ENCODE measurements around the gene PPP3R2. TPM values are rescaled to one million over a fixed set of nuclear protein-coding genes. Genes with fewer than 3 reads are reported as not detected.
"Not testable (repeated sequence)": the region's sequence is repeated elsewhere in the genome, so short reads cannot be mapped to it uniquely, and the experiment has no call there.

The PPP3R2 gene
- total RNA-seq, 1 experiment from 2014 or later, result not detected

GRCh38 chr9:101605547-101605946, 10.8 kb upstream of the PPP3R2 start:
- no peak overlapping the region for H3K27ac ChIP-seq
- no peaks in the 10 kb centered on the region for H3K9me3 ChIP-seq (replicated peaks)
- H3K4me1 ChIP-seq (replicated peaks), result no peaks in the 10 kb centered on the region
- H3K27me3 ChIP-seq (replicated peaks), result peaks cover 16% of the 10 kb centered on the region
- no peak for DNase-seq (ENCODE audit: low read depth in 1 of 2, low spot score in 2 of 2)
- H3K36me3 ChIP-seq, result no peaks in the 10 kb centered on the region
- H3K4me3 ChIP-seq, result no peak overlapping the region

GRCh38 chr9:101604296-101604695, 9.5 kb upstream of the PPP3R2 start:
- no peak overlapping the region for H3K4me3 ChIP-seq
- H3K27ac ChIP-seq, result no peak overlapping the region
- no peaks in the 10 kb centered on the region for H3K4me1 ChIP-seq (replicated peaks)
- H3K27me3 ChIP-seq (replicated peaks), result peaks cover 16% of the 10 kb centered on the region
- H3K9me3 ChIP-seq (replicated peaks), result no peaks in the 10 kb centered on the region
- H3K36me3 ChIP-seq, result no peaks in the 10 kb centered on the region
- no peak for DNase-seq (ENCODE audit: low read depth in 1 of 2, low spot score in 2 of 2)

GRCh38 chr9:101601904-101602765, 7.4 kb upstream of the PPP3R2 start:
- H3K27ac ChIP-seq, result no peak overlapping the region
- DNase-seq (ENCODE audit: low read depth in 1 of 2, low spot score in 2 of 2), result peak in 1 of 2 experiments; percentile 14
- peaks cover 16% of the 10 kb centered on the region for H3K27me3 ChIP-seq (replicated peaks)
- no peaks in the 10 kb centered on the region for H3K36me3 ChIP-seq
- H3K4me3 ChIP-seq, result no peak overlapping the region
- no peaks in the 10 kb centered on the region for H3K4me1 ChIP-seq (replicated peaks)
- no peaks in the 10 kb centered on the region for H3K9me3 ChIP-seq (replicated peaks)

- Histone ChIP-seq H3K4me1 (replicated peaks) (peaks cover 4% of the 10 kb centered on the region; the same call in 1 of the 2 replicates), H3K27ac (no peak overlapping the region), H3K27me3 (replicated peaks) (no peaks in the 10 kb centered on the region), H3K36me3 (no peaks in the 10 kb centered on the region), H3K9me3 (replicated peaks) (no peaks in the 10 kb centered on the region), H3K4me3 (no peak overlapping the region)
- no peak for DNase-seq (ENCODE audit: low read depth in 1 of 2, low spot score in 2 of 2)
These were observed 1.4 kb downstream of the PPP3R2 start for GRCh38 chr9:101593345-101593744.

GRCh38 chr9:101592788-101593187, 2.0 kb downstream of the PPP3R2 start:
- no peak for DNase-seq (ENCODE audit: low read depth in 1 of 2, low spot score in 2 of 2)

GRCh38 chr9:101591787-101592446, 2.9 kb downstream of the PPP3R2 start:
- no peaks in the 10 kb centered on the region for H3K9me3 ChIP-seq (replicated peaks)
- DNase-seq (ENCODE audit: low read depth in 1 of 2, low spot score in 2 of 2), result no peak
- no peaks in the 10 kb centered on the region for H3K36me3 ChIP-seq
- H3K4me3 ChIP-seq, result no peak overlapping the region
- no peaks in the 10 kb centered on the region for H3K27me3 ChIP-seq (replicated peaks)
- H3K4me1 ChIP-seq (replicated peaks), result peaks cover 4% of the 10 kb centered on the region; the same call in 1 of the 2 replicates
- H3K27ac ChIP-seq, result no peak overlapping the region

More at GRCh38 chr9:101592788-101593187, 2.0 kb downstream of the PPP3R2 start:
- Histone ChIP-seq H3K36me3 (no peaks in the 10 kb centered on the region), H3K4me1 (replicated peaks) (peaks cover 4% of the 10 kb centered on the region; the same call in 1 of the 2 replicates), H3K27ac (no peak overlapping the region), H3K4me3 (no peak overlapping the region), H3K9me3 (replicated peaks) (no peaks in the 10 kb centered on the region), H3K27me3 (replicated peaks) (no peaks in the 10 kb centered on the region)

GRCh38 chr9:101590901-101591300, 3.9 kb downstream of the PPP3R2 start:
- Histone ChIP-seq H3K9me3 (replicated peaks) (no peaks in the 10 kb centered on the region), H3K4me1 (replicated peaks) (peaks cover 4% of the 10 kb centered on the region; the same call in 1 of the 2 replicates), H3K36me3 (no peaks in the 10 kb centered on the region), H3K27ac (no peak overlapping the region), H3K4me3 (no peak overlapping the region), H3K27me3 (replicated peaks) (no peaks in the 10 kb centered on the region)
- DNase-seq (ENCODE audit: low read depth in 1 of 2, low spot score in 2 of 2), result no peak

- not testable (repeated sequence) for H3K4me3 ChIP-seq; H3K36me3 ChIP-seq; H3K27me3 ChIP-seq (replicated peaks); H3K9me3 ChIP-seq (replicated peaks); H3K4me1 ChIP-seq (replicated peaks)
- DNase-seq (ENCODE audit: low read depth in 1 of 2, low spot score in 2 of 2), result peak in 1 of 2 experiments; percentile 31
- H3K27ac ChIP-seq, result peak overlapping the region; percentile 52; the same call in 1 of the 2 replicates
These were observed 4.7 kb downstream of the PPP3R2 start for GRCh38 chr9:101590074-101590473.

GRCh38 chr9:101587332-101588043, 7.3 kb downstream of the PPP3R2 start:
- Histone ChIP-seq H3K4me1 (replicated peaks) (peaks cover 12% of the 10 kb centered on the region), H3K27me3 (replicated peaks) (no peaks in the 10 kb centered on the region), H3K36me3 (no peaks in the 10 kb centered on the region), H3K4me3 (no peak overlapping the region), H3K27ac (no peak overlapping the region), H3K9me3 (replicated peaks) (no peaks in the 10 kb centered on the region)
- DNase-seq (ENCODE audit: low read depth in 1 of 2, low spot score in 2 of 2), result no peak

GRCh38 chr9:101586651-101587050, 8.1 kb downstream of the PPP3R2 start:
- no peak for DNase-seq (ENCODE audit: low read depth in 1 of 2, low spot score in 2 of 2)
- Histone ChIP-seq H3K4me1 (replicated peaks) (peaks cover 18% of the 10 kb centered on the region), H3K27ac (no peak overlapping the region), H3K27me3 (replicated peaks) (no peaks in the 10 kb centered on the region), H3K9me3 (replicated peaks) (no peaks in the 10 kb centered on the region), H3K36me3 (no peaks in the 10 kb centered on the region), H3K4me3 (no peak overlapping the region)

GRCh38 chr9:101585740-101586139, 9.0 kb downstream of the PPP3R2 start:
- no peaks in the 10 kb centered on the region for H3K9me3 ChIP-seq (replicated peaks)
- H3K27me3 ChIP-seq (replicated peaks), result no peaks in the 10 kb centered on the region
- no peak overlapping the region for H3K27ac ChIP-seq
- no peak for DNase-seq (ENCODE audit: low read depth in 1 of 2, low spot score in 2 of 2)
- H3K36me3 ChIP-seq, result no peaks in the 10 kb centered on the region
- peaks cover 18% of the 10 kb centered on the region for H3K4me1 ChIP-seq (replicated peaks)
- no peak overlapping the region for H3K4me3 ChIP-seq

GRCh38 chr9:101582553-101582952, 12.2 kb downstream of the PPP3R2 start:
- Histone ChIP-seq H3K4me3 (no peak overlapping the region), H3K27ac (peak overlapping the region; percentile 35; the same call in 1 of the 2 replicates), H3K4me1 (replicated peaks) (peaks cover 13% of the 10 kb centered on the region), H3K36me3 (no peaks in the 10 kb centered on the region), H3K27me3 (replicated peaks) (no peaks in the 10 kb centered on the region), H3K9me3 (replicated peaks) (no peaks in the 10 kb centered on the region)
- DNase-seq (ENCODE audit: low read depth in 1 of 2, low spot score in 2 of 2), result peak in 1 of 2 experiments; percentile 33

- Histone ChIP-seq H3K27ac (no peak overlapping the region), H3K4me3 (no peak overlapping the region), H3K9me3 (replicated peaks) (no peaks in the 10 kb centered on the region), H3K4me1 (replicated peaks) (peaks cover 13% of the 10 kb centered on the region), H3K27me3 (replicated peaks) (no peaks in the 10 kb centered on the region), H3K36me3 (no peaks in the 10 kb centered on the region)
- DNase-seq (ENCODE audit: low read depth in 1 of 2, low spot score in 2 of 2), result no peak
These were observed 14.8 kb downstream of the PPP3R2 start for GRCh38 chr9:101579711-101580545.

Measured in SJSA1 (cell line).